GM18517 (cell line): Measurements from ENCODE around the gene MIA.
"Not testable (repeated sequence)": the region's sequence is repeated elsewhere in the genome, so short reads cannot be mapped to it uniquely, and the experiment has no call there.

Source experiments
- ATAC-seq: cut with Tn5 transposase; IDR thresholded peaks from one replicate; pipeline ENCODE4 v1.9.1; 2021; ENCODE audit warnings: mild to moderate bottlenecking, moderate library complexity; ENCODE audit not compliant: unreplicated experiment

Gene MIA

DNA sequence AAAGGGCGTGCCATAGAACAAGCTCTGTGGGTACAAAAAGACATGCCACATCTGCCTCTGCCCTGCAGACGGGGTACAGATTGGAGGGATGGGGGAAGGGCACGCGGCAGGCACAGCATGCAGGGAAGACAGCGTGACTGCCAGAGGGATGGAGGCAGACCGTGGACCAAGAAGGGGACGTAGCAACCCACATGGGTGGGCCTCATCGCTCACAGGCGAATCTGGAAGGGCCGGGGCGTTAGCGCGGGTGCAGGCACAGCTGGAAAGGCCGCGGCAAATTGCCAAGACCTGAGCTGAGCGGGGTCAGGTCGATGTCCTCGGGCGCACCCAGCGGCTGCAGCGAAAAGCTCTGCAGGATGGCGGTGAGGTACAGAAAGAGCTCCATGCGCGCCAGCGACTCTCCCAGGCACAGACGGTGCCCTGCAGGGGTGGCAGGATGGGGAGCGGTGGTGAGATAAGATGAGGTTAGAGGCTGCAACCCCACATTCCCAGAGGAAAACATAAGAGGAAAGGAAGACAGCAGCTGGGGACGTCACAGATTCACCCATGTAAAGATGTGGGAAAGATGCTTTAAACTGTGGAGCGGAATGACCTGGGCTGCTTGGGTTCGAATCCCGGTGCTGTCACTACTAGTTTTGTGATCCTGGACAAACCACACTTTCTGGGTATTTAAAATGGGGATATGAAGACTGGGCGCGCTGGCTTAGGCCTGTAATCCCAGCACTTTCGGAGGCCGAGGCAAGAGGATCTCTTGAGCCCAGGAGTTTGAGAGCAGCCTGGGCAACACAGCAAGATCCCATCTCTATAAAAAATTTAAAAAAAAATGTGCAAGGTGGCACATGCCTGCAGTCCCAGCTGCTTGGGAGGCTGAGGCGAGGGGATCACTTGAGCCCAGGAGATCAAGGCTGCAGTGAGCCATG, 43.4 kb downstream of the MIA start:
- ATAC-seq = not testable (repeated sequence)

GRCh38 chr19:40819479-40820234, 44.3 kb downstream of the MIA start:
- ATAC-seq = not testable (repeated sequence)

DNA sequence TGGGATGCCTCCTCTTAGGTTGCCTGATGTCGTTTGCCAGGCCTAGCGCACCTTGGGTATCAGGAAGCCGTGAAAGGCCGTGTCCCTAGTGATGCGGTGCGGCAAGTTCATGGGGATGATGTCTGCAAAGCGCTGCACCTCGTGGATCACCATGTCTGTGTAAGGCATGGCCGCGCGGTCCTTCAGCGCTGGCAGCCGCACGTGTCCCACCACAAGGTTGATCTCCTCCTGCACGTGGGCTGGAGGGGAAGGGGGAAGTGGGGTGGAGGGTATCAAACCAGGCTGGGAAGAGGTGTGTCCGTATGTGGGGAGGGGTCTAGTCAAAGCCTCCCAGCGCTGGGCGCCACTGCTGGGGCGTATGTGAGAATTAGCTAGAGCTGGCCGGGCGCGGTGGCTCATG, 46.8 kb downstream of the MIA start:
- no peak for ATAC-seq

GRCh38 chr19:40822704-40823553, 47.6 kb downstream of the MIA start:
- ATAC-seq = not testable (repeated sequence)

- ATAC-seq = not testable (repeated sequence)
These were observed 49.6 kb downstream of the MIA start for GRCh38 chr19:40824916-40825315.

DNA sequence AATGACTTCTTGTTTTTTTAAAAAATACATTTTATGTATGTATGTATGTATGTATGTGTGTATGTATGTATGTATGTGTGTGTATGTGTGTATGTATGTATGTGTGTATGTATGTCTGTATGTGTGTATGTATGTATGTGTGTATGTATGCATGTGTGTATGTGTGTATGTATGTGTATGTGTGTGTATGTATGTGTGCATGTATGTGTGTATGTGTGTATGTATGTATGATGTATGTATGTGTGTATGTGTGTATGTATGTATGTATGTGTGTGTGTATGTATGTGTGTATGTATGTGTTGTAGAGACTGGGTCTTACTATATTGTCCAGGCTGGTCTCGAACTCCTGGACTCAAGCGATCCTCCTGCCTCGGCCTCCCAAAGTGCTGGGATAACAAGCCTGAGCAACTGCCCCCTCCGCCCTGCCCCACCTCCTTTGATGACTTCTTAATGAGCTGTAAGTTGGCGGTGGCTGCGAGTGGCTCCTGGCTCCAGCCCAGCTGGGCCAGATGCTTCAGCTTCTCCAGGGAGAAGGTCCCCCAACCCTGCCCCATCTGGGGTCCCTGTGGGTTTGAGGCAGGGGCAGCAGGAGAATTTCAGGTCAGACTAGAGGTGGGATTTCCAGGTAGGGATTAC, 50.3 kb downstream of the MIA start:
- not testable (repeated sequence) for ATAC-seq

DNA sequence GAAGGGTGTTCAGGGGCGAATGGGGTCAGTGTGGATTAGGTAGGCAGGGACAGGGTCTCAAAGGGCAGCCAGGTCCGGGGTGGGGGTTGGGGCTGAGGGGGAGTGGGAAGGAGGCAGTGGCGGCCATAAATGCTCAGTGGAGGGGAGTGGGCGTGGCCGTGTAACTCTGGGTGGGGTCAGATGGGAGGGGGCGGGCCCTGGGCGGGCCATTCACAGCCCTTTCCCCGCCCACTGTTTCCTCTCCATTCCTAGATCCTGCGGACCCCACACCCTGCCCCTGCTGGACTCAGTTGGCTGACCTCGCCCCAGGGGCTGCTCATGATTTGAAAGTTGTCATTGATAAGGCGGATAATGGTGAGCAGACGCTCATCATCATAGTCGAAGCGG, 51.0 kb downstream of the MIA start:
- ATAC-seq = not testable (repeated sequence)

GRCh38 chr19:40826699-40827385, 51.5 kb downstream of the MIA start:
- ATAC-seq = not testable (repeated sequence)
